GM12801 (cell line): ENCODE data around the gene DOK6.

ENCODE experiments used
- TF ChIP-seq, protein P1 (sequence below): IDR thresholded peaks from one replicate; pipeline ENCODE4 v1.5.1; 2011; ENCODE audit warnings: control low read depth; ENCODE audit not compliant: insufficient read length; ENCODE audit errors: extremely low read depth

Gene DOK6

DNA sequence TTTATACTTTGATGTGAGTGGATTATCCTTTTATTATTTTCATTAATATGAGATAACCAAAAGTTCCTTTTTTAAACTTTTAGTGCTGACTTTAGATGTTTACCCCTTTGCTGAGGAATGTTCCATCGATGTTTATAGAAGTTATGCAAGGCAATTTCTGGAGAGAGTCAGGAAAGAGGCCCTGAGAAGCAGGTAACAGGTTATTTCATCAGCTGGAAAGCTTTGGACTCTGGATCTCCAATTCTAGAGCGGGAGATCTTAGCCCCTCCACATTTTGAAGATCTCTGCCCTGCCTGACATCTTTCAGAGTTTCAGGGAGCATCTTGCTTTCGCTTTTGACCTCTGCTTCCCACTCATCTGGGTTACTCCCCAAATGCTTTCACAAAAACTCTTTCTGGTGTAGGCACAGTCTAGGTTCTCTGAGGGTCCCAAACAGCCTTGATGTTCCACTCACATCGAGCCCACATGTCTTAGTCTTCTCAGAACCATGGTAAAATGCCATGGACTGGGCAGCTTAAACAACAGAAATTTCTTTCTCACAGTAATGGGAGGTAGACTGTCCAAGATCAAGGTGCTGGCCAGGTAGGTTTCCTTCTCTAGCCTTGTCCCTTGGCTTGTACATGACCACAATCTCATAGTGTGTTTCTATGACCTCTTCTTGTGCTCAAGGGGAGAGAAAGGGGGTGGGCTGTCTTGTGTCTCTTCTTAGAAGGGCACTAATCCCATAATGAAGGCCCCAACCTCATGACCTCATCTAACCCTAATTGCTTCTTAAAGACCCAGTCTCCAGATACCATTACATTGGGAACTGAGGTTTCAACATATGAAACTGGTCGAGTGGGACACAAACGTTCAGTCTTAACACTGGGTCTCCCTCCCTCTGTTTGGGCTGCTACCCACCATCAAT, 87.1 kb downstream of the DOK6 start:
- TF ChIP-seq, protein P1, sequence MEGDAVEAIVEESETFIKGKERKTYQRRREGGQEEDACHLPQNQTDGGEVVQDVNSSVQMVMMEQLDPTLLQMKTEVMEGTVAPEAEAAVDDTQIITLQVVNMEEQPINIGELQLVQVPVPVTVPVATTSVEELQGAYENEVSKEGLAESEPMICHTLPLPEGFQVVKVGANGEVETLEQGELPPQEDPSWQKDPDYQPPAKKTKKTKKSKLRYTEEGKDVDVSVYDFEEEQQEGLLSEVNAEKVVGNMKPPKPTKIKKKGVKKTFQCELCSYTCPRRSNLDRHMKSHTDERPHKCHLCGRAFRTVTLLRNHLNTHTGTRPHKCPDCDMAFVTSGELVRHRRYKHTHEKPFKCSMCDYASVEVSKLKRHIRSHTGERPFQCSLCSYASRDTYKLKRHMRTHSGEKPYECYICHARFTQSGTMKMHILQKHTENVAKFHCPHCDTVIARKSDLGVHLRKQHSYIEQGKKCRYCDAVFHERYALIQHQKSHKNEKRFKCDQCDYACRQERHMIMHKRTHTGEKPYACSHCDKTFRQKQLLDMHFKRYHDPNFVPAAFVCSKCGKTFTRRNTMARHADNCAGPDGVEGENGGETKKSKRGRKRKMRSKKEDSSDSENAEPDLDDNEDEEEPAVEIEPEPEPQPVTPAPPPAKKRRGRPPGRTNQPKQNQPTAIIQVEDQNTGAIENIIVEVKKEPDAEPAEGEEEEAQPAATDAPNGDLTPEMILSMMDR = no peak

DNA sequence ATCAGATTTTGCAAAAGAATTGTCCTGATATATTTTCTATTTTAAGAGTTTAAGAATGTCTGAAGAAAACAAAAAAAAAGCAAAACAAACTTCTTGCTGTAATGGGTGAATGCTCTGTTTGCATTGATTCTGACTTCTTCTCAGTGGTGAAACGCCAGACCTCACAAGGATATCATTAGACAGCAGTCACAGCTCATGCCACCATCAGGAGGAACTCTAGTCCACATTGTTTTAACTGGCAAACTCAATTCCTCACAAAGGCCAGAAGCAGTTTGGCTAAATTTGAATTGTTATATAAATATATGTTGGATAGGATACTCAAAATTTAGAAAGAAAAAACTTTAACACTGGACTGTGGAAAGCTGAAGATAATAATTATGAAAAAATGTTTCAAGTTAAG, 89.4 kb downstream of the DOK6 start:
- TF ChIP-seq, protein P1 = no peak

DNA sequence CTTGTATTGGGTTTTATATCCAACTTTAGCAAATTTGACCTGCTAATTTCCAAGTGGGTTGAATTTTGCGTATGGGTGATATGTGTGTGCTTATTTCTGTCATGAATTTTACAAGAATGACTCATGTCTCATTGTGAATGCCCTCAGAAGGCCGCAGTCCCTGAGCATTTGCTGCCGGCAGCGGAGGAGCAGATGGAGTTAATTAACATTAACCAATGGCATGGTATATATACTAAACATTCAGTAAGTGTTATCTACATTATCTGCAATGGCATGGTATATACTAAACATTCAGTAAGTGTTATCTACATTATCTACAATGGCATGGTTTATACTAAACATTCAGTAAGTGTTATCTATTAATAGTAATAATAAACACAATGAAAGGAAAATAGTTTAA, 90.1 kb downstream of the DOK6 start:
- TF ChIP-seq, protein P1 = no peak

DNA sequence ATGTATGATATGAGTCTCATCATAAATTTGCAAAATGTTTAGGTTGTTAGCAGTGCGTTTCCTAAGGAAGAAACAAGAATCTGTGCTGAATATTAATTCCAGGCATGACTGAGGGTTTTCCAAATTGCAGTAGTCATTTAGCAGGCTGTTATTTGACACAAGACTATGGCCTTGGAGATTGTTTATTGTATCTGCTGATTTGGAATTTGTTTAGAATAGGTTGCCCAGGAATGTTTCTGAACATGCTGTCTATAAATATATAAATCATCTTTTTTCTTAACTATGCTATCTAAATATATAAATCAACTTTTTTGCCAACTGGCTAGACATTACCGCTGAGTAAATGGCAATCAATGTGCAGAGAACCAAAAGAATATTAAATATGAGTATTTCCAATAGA, 90.9 kb downstream of the DOK6 start:
- TF ChIP-seq, protein P1 = no peak

DNA sequence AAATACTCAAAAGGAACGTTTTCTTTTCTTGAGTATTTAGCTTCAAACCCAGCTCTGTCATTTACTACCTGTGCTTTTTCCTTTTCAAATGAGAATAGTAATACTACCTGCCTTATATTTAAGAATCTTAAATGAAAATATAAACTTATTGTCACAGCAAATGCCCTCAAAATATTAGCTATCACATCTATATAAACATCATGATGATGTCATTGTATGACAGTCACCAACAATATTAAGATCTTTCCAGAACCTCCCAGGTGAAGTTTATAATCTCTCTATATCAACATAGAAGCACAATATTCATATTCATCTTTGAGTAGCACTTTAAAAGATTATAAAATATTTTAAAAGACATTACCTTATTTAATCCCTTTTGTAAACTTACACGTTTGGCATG, 92.2 kb downstream of the DOK6 start:
- TF ChIP-seq, protein P1 = no peak

DNA sequence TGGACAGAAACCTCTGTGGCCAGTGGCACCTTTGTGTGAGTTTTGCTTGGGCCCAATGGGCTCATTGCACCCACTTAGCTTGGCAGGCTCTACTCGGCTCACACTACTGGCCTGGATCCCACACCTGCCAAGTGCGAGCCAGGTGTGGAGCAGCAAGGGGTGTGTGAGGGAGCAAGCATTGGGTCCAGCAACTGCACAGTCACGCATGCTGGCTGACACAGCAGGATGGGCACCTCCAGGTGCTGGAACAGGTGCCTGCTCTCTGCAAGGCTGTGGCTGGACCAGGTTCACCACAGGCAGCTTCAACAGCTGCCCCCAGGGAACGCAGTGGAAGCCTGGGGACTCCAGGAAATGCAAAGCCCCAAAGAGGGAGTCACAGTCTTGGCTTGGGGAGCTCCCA, 94.2 kb downstream of the DOK6 start:
- TF ChIP-seq, protein P1 = no peak

DNA sequence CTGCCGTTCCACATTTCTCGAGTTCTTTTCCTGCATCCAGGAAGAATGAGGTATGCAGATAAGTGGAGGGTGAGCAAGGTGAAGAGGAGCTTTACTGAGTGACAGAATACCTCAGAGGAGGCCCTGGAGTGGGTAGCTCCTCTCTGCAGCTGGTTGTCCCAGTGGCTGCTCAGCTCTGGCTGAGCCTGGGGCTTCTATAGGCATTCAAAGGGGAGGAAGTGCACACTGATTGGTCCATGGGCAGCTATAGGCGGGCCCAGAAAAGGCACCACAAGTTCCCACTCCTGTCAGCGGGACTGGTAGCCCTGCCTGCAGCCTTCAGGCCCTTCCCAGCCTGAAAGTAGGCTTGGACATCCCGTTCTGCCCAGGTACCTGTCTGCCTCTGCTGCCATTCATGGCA, 94.7 kb downstream of the DOK6 start:
- TF ChIP-seq, protein P1 = no peak
